IPS-15b (cell line): Measurements from ENCODE around the gene AKT1S1.

Source experiments
- H3K27me3 ChIP-seq: one replicate; pipeline ENCODE4 v1.6.1; 2013; ENCODE audit warnings: low read length; ENCODE audit not compliant: control insufficient read depth, insufficient read depth
- H3K36me3 ChIP-seq: one replicate; pipeline ENCODE4 v1.6.1; 2013; ENCODE audit warnings: low read length; ENCODE audit not compliant: control insufficient read depth, insufficient read depth
- H3K4me1 ChIP-seq: one replicate; pipeline ENCODE4 v1.6.1; 2013; ENCODE audit warnings: mild to moderate bottlenecking, low read length; ENCODE audit not compliant: control insufficient read depth, insufficient read depth
- H3K4me3 ChIP-seq: one replicate; pipeline ENCODE4 v1.5.1; 2013; ENCODE audit warnings: low read depth, low read length
- H3K9ac ChIP-seq: one replicate; pipeline ENCODE4 v1.6.1; 2013; ENCODE audit warnings: low read depth, mild to moderate bottlenecking, low read length
- H3K9me3 ChIP-seq: one replicate; pipeline ENCODE4 v1.6.1; 2013; ENCODE audit warnings: mild to moderate bottlenecking, low read length; ENCODE audit not compliant: control insufficient read depth, insufficient read depth

The AKT1S1 gene

DNA sequence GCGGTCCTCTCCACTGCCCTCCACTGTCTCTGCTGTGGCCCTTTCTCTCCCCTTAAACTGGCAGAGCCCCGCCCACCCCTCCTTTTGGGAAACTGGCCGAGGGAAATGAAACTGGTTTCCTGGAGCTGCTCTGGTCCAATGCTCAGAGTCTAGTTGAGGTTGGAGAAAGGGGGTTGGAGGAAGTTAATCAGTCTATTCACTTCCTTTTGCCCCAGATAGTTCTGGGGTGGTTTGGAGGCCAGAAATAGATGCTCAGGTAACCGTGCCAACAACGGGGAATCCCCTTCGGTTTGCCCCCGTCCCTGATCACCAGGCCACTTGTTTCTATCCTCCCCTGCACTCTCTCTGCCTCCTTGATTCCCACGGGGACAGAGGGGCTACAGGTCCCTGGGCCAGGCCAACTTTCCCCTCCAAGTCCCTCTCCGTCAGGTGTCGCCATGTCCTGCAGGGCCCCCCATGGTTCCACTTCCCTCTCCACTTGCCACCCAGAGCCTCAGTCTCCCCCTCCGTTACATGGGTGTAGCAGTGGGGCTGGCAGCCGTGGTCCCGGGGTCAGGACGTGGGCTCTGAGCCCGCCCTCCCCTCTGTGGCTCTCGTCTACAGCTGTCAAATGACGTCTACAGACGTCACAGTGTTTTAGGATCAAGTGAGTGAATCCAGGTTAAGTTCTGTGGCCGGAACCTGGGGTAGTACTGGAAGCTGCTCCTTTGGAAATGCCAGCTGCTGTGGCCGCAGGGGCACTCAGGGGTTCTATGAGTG, 19.9 kb upstream of the AKT1S1 start, which contains the start of gene IL4I1:
TSS of gene IL4I1 (minus strand) at position 25 of the 759 bp plus-strand sequence. CDS start 727 bp downstream, outside the sequence.
- Histone ChIP-seq H3K27me3 (no peaks in the 10 kb centered on the region), H3K36me3 (no peaks in the 10 kb centered on the region), H3K9me3 (no peaks in the 10 kb centered on the region), H3K9ac (no peak within 1 kb of the TSS), H3K4me3 (no peak within 1 kb of the TSS), H3K4me1 (peaks cover 5% of the 10 kb centered on the region)

DNA sequence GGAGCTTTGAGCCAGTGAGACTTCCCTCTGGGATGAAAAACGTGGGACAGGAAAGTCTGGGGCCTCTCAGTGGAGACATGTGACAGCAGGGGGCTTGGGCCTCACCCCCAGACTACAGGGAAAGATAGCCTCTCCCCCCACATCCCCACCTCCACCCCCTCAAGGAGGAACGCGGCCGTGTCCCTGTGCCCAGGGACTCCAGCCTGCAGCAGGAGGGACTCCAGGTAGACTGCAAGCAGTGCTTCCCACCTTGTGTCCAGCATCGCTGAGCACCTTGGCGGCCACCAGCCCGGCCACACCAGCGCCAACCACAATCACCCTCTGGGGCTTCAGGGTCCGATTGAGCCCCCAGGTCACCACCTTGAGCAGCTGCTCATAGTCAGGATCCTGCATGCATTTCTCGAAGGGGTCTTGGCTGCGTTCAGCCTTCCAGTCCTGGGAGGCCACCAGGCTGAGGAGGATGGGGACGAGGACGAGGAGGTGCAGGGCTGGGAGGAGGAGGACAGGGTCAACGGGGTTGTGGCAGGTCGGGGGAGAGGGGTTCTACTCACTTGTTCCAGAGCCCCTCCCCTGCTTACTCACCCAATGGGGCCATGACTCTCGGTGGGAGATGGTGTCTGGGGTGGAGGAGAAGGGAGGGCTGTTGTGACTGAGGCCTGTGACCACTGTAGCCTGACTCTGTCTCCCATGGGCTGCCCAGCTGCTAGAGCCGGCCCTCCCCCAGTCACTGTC, 18.6 kb upstream of the AKT1S1 start:
- H3K36me3 ChIP-seq = no peaks in the 10 kb centered on the region
- H3K4me1 ChIP-seq = peaks cover 5% of the 10 kb centered on the region
- H3K27me3 ChIP-seq = no peaks in the 10 kb centered on the region
- no peak overlapping the region for H3K4me3 ChIP-seq
- no peak overlapping the region for H3K9ac ChIP-seq
- no peaks in the 10 kb centered on the region for H3K9me3 ChIP-seq

DNA sequence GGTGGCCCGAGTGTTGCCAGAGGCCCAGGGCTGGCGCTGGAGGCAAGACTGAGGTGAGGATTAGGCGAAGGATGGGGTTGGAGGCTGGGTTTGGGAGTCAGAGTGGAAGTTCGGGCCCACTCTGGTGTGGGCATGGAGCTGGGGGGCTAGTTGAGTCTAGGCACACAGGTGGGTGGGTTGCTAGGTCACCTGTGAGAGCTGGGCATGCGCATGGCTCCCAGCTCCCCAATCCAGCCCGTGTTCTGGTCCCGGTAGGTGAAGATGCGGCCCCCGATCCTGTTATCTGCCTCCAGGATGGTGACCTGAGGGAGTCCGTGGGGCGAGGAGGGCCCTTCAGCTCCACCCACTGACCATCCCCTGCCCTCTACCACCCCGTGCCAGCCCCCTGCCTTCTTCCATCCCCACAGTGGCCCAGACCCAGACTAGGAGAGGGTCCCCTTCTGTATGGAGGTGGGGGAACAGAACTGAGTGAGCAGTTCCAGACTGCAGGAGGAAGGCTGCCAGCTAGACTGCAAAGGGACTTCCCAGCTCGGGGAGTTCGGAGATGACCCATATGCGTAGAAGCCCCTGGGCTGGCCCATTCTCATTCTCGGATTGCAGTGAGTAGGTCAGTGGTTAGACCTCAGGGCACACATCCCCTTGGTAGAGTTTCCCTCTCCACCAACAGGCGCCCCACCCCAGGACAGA, 17.9 kb upstream of the AKT1S1 start:
- Histone ChIP-seq H3K9ac (no peak overlapping the region), H3K4me3 (no peak overlapping the region), H3K36me3 (no peaks in the 10 kb centered on the region), H3K9me3 (no peaks in the 10 kb centered on the region), H3K4me1 (peaks cover 5% of the 10 kb centered on the region), H3K27me3 (no peaks in the 10 kb centered on the region)

DNA sequence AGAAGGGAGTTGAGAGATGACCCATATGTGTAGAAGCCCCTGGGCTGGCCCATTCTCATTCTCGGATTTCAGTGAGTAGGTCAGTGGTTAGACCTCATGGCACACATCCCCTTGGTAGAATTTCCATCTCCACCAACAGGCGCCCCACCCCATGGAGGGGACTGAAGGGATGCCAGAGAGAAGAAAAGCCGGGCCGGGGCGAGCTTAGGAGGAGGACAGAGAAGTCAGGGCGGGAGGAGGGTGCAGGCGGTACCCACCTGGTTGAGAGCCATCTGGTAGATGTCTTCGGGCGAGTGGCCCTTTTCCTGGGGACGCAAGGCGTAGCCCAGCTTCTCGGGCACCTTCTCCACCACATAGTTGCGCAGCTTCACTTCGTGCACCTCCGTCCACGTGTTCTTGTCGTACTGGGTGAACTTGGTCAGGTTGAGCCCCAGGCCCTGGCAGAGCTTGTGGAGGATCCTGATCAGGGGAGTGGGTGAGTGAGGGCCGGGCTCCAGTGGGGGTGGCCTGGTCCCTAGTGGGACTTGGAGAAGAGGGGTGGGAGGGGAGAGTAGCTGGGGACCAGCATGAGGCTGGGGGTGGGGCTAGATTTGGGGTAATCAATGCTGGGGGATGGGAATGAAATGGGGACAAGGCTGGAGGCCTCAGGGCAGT, 17.0 kb upstream of the AKT1S1 start:
- Histone ChIP-seq H3K4me3 (no peak overlapping the region), H3K4me1 (peaks cover 5% of the 10 kb centered on the region), H3K36me3 (peaks cover under 1% of the 10 kb centered on the region), H3K9ac (no peak overlapping the region), H3K9me3 (no peaks in the 10 kb centered on the region), H3K27me3 (no peaks in the 10 kb centered on the region)

DNA sequence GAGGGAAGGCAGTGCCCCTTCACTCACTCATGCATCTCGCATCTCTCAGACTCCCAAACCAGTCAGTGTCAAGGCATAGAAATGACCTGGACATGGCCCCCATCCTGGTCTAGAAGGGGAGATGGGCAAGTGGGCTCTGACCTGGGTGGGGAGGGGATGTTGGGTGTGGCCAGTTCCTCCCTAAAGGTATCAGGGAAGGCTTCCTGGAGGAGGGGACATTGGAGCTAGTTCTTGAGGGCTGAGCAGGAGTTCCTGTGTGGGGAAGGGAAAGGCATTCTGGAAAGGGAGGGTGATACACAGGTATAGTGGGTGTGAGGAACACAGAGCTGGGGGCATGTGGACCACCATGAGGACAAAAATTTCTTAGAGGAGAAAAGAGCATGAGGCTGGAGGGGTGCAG, 15.6 kb upstream of the AKT1S1 start:
- Histone ChIP-seq H3K36me3 (peaks cover 2% of the 10 kb centered on the region), H3K9me3 (no peaks in the 10 kb centered on the region), H3K9ac (no peak overlapping the region)

DNA sequence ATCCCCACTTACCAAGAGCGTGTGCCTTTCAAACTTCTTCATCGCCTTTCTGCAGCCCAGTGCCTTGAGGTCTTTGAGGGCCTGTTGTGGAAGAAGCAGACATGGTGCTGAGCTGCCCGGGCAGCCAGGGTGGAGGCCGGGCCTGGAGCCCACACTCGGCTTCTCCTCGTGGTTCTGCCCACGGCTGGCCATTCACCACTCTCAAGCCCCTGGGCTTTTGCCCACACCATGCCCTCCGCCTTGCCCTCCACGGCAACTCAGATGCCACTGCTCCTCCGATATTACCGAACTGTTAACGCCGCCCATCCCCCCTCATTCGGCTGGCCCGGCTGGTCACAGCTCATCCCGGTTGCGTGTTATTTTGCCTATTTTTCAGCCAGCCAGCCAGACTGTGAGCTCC, 14.2 kb upstream of the AKT1S1 start:
- Histone ChIP-seq H3K4me1 (no peaks in the 10 kb centered on the region), H3K27me3 (peaks cover 2% of the 10 kb centered on the region), H3K9ac (no peak overlapping the region), H3K36me3 (peaks cover 6% of the 10 kb centered on the region), H3K4me3 (peak overlapping the region; percentile 26), H3K9me3 (no peaks in the 10 kb centered on the region)

More for the DNA sequence above, 15.6 kb upstream of the AKT1S1 start:
- peaks cover 2% of the 10 kb centered on the region for H3K27me3 ChIP-seq
- H3K4me3 ChIP-seq = no peak overlapping the region
- H3K4me1 ChIP-seq = peaks cover 4% of the 10 kb centered on the region

DNA sequence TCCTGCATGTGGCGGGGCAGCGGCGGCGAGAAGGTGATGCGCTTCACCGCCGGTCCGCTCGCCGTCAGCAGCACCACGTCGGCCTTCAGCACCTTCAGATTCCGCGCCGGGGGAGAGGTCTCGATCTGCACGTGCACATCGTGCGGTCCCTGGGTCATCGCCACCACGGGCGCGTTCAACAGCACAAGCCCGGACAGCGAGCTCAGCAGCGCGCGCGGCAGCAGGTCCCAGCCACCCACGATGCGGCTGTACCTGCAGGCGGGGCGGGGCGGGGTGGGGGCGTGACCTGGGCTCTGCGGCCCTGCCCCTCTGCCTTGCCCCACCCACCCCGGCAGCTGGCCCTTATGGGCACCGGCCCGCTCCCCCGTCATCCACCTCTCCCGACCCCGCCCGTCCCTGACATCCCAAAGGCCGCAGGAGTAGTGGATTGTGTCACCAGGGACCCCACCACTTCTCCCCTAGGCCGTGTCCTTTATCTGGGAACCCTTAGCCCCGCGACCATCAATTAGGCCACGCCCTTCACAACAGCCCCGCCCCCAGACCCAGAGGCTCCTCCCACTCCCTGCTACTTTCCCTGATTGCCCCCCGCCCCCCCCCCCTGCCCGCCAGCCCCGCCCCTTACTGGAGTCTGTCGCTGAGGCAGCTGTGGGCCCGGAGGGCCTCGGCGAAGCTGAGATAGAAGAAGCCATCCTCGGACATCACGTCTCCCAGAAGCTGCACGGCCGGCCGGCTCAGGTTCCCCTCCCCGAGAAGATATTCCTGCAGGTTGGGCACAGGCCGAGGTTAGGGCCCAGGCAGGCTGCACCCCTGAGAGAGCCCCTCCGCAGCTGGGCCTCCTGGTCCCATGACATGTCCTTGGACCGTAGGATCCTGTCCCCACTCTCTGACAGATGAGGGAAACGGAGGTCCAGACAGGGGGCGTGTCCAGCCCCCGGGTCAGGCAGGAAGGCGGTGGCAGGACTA, 13.5 kb upstream of the AKT1S1 start:
- H3K27me3 ChIP-seq = peaks cover 2% of the 10 kb centered on the region
- no peaks in the 10 kb centered on the region for H3K9me3 ChIP-seq
- no peaks in the 10 kb centered on the region for H3K4me1 ChIP-seq
- no peak overlapping the region for H3K9ac ChIP-seq
- peak overlapping the region; percentile 65 for H3K4me3 ChIP-seq
- H3K36me3 ChIP-seq = peaks cover 9% of the 10 kb centered on the region

DNA sequence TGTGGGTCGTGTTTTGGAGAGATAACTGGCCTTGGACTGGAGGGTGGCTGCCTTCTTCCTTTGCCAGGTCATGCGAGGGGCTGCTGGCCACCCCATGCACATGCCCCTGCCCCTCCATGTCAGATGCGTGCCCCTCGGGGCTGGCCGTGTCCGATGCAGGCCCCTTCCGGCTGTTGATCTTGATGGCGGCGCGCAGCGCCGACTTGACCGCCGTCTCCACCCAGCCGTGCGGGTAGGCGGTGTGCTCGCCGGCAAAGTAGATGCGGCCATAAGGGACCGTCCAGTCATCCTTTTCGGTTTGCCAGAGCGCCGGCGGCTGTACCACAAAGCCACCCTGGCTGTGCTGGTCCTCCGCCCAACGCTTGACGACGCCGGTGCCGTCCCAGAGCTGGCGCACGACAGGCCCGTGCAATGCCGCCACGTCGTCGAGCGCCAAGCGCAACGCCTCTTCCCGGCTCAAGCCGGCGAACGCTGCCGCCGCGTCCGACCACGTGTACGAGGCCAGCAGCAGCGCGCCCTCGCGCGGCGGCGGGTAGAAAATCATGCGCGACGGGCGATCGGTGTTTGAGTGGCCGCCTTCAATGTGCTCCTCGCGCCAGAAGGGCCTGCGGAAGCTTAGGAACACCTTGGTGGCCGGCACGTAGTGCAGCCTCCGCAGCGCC, 12.7 kb upstream of the AKT1S1 start:
- peak overlapping the region; percentile 65 for H3K4me3 ChIP-seq
- no peak overlapping the region for H3K9ac ChIP-seq
- H3K36me3 ChIP-seq = peaks cover 9% of the 10 kb centered on the region
- no peaks in the 10 kb centered on the region for H3K4me1 ChIP-seq
- peaks cover 2% of the 10 kb centered on the region for H3K27me3 ChIP-seq
- H3K9me3 ChIP-seq = no peaks in the 10 kb centered on the region

DNA sequence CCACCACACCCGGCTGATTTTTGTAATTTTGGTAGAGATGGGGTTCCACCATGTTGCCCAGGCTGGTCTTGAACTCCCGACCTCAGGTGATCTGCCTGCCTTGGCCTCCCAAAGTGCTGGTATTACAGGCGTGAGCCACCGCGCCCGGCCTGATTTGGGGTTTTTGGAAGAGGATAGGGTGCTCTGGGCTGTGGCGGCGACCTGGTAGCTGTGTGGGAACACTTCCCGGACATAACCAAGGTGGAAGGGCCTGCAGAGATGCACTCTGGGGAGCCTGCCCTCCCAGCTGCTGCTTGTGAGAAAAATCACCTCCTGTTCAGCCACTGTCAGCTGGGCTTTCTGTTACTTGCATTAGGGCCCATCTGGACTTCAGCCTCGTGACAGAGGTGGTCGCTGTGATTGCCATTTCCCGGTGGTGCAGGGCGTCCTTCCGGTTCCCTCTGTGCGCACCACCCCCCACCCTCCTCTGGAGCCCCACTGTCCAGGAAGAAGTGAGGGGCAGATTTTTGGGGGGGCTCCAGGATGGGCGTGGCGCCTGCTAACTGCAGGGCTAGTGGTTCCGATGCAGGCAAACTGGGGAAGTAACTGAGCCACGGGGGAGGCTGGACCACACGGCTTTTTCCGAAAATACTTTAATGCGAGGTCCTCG, 12.0 kb upstream of the AKT1S1 start:
- Histone ChIP-seq H3K36me3 (peaks cover 16% of the 10 kb centered on the region), H3K9ac (no peak overlapping the region), H3K9me3 (no peaks in the 10 kb centered on the region), H3K4me3 (no peak overlapping the region), H3K27me3 (peaks cover 2% of the 10 kb centered on the region), H3K4me1 (no peaks in the 10 kb centered on the region)

DNA sequence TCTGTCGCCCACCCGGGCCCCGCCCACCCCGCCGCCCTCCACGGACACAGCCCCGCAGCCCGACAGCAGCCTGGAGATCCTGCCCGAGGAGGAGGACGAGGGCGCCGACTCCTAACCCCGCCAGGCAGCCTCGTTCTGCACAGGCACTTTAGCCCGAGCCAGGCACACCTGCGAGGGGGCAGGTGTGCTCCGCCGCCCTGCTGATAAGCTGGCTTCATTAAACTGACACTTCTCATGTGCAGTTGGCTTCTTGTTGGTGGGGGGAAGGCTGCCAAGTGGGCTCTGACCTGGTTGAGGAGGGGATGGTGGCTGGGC, 11.3 kb upstream of the AKT1S1 start:
- Histone ChIP-seq H3K4me1 (no peaks in the 10 kb centered on the region), H3K4me3 (no peak overlapping the region)

More for the DNA sequence above, 11.3 kb upstream of the AKT1S1 start:
- H3K9ac ChIP-seq = no peak overlapping the region
- H3K9me3 ChIP-seq = no peaks in the 10 kb centered on the region
- peaks cover 2% of the 10 kb centered on the region for H3K27me3 ChIP-seq
- H3K36me3 ChIP-seq = peaks cover 23% of the 10 kb centered on the region
